HepG2 (cell line): ENCODE measurements around the gene HEPACAM. TPM values are rescaled to one million over a fixed set of nuclear protein-coding genes. Genes with fewer than 3 reads are reported as not detected.
A peak's percentile ranks its signal among the peaks of the same experiment; 100 is the strongest.

ENCODE experiments used
- ARNTL ChIP-seq: sonication (generic); formaldehyde crosslinking; IDR thresholded peaks from 2 replicates; pipeline ENCODE4 v1.4.0; 2020; ENCODE audit warnings: mild to moderate bottlenecking, missing genetic modification reagents
- CEBPG ChIP-seq: IDR thresholded peaks from 2 replicates; pipeline ENCODE4 v1.6.1; 2016
- ELF3 ChIP-seq: IDR thresholded peaks from 2 replicates; pipeline ENCODE4 v1.6.1; 2016; ENCODE audit warnings: missing genetic modification reagents, missing compliant biosample characterization
- FOXA3 ChIP-seq: IDR thresholded peaks from 2 replicates; pipeline ENCODE4 v1.6.1; 2016; ENCODE audit warnings: missing genetic modification reagents, missing compliant biosample characterization
- FOXJ3 ChIP-seq: sonication (generic); formaldehyde crosslinking; IDR thresholded peaks from 2 replicates; pipeline ENCODE4 v1.4.0; 2020; ENCODE audit warnings: missing genetic modification reagents, mild to moderate bottlenecking, borderline replicate concordance
- HIVEP1 ChIP-seq: sonication (generic); formaldehyde crosslinking; IDR thresholded peaks from 2 replicates; pipeline ENCODE4 v1.4.0; 2020; ENCODE audit warnings: mild to moderate bottlenecking, missing genetic modification reagents
- MNT ChIP-seq: fragments of 450-650 bp; IDR thresholded peaks from 2 replicates; pipeline ENCODE4 v1.6.1; 2016
- RBM39 ChIP-seq: fragments of 200-400 bp; formaldehyde crosslinking; IDR thresholded peaks from one replicate; pipeline ENCODE4 v1.6.1; 2018; ENCODE audit warnings: antibody characterized with exemption, mild to moderate bottlenecking, low read depth, low read length; ENCODE audit not compliant: poor library complexity, severe bottlenecking
- RXRB ChIP-seq: IDR thresholded peaks from 2 replicates; pipeline ENCODE4 v1.6.1; 2016; ENCODE audit warnings: borderline replicate concordance, missing genetic modification reagents, missing compliant biosample characterization
- SMC3 ChIP-seq: IDR thresholded peaks from 2 replicates; pipeline ENCODE4 v1.6.1; 2011; ENCODE audit warnings: low read length, improper control_type of control experiment
- STAG1 ChIP-seq: sonication (generic); formaldehyde crosslinking; IDR thresholded peaks from 2 replicates; pipeline ENCODE4 v1.4.0; 2020; ENCODE audit warnings: missing genetic modification reagents
- THRA ChIP-seq: sonication (generic); formaldehyde crosslinking; IDR thresholded peaks from 2 replicates; pipeline ENCODE4 v1.4.0; 2020; ENCODE audit warnings: missing genetic modification reagents, borderline replicate concordance
- TIGD3 ChIP-seq: sonication (generic); formaldehyde crosslinking; IDR thresholded peaks from 2 replicates; pipeline ENCODE4 v1.5.1; 2020; ENCODE audit warnings: mild to moderate bottlenecking, missing genetic modification reagents, borderline replicate concordance
- XRCC5 ChIP-seq: fragments of 200-400 bp; formaldehyde crosslinking; optimal IDR thresholded peaks from 2 replicates; pipeline ENCODE3; 2017; ENCODE audit warnings: mild to moderate bottlenecking, low read length
- ZNF17 ChIP-seq: sonication (generic); formaldehyde crosslinking; IDR thresholded peaks from 2 replicates; pipeline ENCODE4 v1.5.0; 2020; ENCODE audit warnings: mild to moderate bottlenecking, missing genetic modification reagents
- ZNF331 ChIP-seq: sonication (generic); formaldehyde crosslinking; IDR thresholded peaks from 2 replicates; pipeline ENCODE4 v1.4.0; 2020; ENCODE audit warnings: missing genetic modification reagents
- ZNF570 ChIP-seq: sonication (generic); formaldehyde crosslinking; IDR thresholded peaks from 2 replicates; pipeline ENCODE4 v1.4.0; 2020; ENCODE audit warnings: mild to moderate bottlenecking, missing genetic modification reagents, borderline replicate concordance
- polyA plus RNA-seq, 8 experiments: library from polyadenylated mRNA; depleted of rRNA in 3 of 8; stranded (reverse) in 7 of 8; unstranded in 1 of 8; fragments of >200 nt; fragmentation: Illumina TruSeq in 4 of 8; extraction: Trizol in 4 of 8; gene quantifications; 2 replicates each; pipeline versions ENCODE4 v1.2.1 to v1.2.3, GENCODE V29; 2011 to 2016; ENCODE audit warnings: low read depth in 4 of 8, missing spikeins in 1 of 8, mixed read lengths in 1 of 8; ENCODE audit not compliant: insufficient read depth in 1 of 8
- total RNA-seq, 5 experiments: library from RNA; depleted of rRNA; stranded (reverse); fragments of >200 nt; fragmentation: Illumina TruSeq; extraction: Trizol; gene quantifications; 2 replicates each; pipeline ENCODE4 v1.2.3, GENCODE V29; 2016; ENCODE audit warnings: low read depth in 1 of 5
- TF ChIP-seq, protein P1 (sequence below): sonication (generic); formaldehyde crosslinking; IDR thresholded peaks from 2 replicates; pipeline ENCODE4 v1.4.0; 2020; ENCODE audit warnings: mild to moderate bottlenecking, missing genetic modification reagents
- TF ChIP-seq, protein P2 (sequence below): sonication (generic); formaldehyde crosslinking; IDR thresholded peaks from 2 replicates; pipeline ENCODE4 v1.4.0; 2020; ENCODE audit warnings: low read depth, missing genetic modification reagents

HEPACAM gene
- total and polyA plus RNA-seq, 2 of the 13 experiments (the other 11 are each of a cell fraction or from before 2014, with no cell fraction given): 66.9 to 121 TPM

DNA sequence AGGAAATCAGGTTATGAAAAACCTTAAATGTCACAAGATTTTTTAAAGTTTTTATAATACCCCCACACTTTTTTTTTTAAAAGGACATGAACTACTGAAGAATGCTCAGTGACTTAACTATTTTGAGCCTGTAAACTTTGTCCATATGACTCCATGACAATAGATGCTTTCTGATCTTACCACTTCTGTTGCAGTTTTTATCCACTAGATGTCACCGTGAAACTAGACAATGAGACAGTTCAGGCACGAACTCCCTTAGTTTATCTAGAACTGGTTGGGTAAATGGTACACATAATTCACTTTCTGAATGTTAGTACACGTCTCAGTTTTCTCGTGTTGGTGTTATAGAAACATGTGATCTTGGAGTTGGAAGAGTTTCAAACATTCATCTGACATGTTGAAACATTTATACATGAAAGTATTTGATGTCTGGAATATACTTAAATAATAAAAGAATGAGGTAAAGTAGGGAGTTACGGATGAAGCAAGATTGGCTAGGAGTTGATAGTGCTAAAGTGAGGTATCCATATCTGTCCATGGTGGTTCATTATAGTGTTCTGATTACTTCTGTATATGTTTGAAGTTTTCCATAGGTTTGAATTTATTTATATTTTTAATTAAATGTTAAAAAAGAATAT is 26.2 kb upstream of the HEPACAM start (continued):
- TF ChIP-seq MNT: peak; percentile 13; the same call in 1 of the 2 replicates
- peak; percentile 29; the same call in 1 of the 2 replicates for TF ChIP-seq RXRB (CRISPR knock-in tag)
- TF ChIP-seq TIGD3 (CRISPR knock-in tag): no peak
- TF ChIP-seq ELF3: peak; percentile 41; the same call in 1 of the 2 replicates
- TF ChIP-seq FOXA3 (CRISPR knock-in tag): 0 out of 2 replicates have a peak, but pooled peaks have one; percentile 14
- TF ChIP-seq ZNF17 (CRISPR knock-in tag): no peak
- no peak for TF ChIP-seq RBM39
- TF ChIP-seq ARNTL (CRISPR knock-in tag): no peak
- 0 out of 2 replicates have a peak, but pooled peaks have one; percentile 31 for TF ChIP-seq CEBPG (CRISPR knock-in tag)
- TF ChIP-seq FOXJ3 (CRISPR knock-in tag): no peak
- 0 out of 2 replicates have a peak, but pooled peaks have one; percentile 22 for TF ChIP-seq THRA (CRISPR knock-in tag)
- TF ChIP-seq ZNF331 (CRISPR knock-in tag): 0 out of 2 replicates have a peak, but pooled peaks have one; percentile 18
- TF ChIP-seq, protein P1, sequence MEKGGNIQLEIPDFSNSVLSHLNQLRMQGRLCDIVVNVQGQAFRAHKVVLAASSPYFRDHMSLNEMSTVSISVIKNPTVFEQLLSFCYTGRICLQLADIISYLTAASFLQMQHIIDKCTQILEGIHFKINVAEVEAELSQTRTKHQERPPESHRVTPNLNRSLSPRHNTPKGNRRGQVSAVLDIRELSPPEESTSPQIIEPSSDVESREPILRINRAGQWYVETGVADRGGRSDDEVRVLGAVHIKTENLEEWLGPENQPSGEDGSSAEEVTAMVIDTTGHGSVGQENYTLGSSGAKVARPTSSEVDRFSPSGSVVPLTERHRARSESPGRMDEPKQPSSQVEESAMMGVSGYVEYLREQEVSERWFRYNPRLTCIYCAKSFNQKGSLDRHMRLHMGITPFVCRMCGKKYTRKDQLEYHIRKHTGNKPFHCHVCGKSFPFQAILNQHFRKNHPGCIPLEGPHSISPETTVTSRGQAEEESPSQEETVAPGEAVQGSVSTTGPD (CRISPR knock-in tag): no peak
- TF ChIP-seq, protein P2, sequence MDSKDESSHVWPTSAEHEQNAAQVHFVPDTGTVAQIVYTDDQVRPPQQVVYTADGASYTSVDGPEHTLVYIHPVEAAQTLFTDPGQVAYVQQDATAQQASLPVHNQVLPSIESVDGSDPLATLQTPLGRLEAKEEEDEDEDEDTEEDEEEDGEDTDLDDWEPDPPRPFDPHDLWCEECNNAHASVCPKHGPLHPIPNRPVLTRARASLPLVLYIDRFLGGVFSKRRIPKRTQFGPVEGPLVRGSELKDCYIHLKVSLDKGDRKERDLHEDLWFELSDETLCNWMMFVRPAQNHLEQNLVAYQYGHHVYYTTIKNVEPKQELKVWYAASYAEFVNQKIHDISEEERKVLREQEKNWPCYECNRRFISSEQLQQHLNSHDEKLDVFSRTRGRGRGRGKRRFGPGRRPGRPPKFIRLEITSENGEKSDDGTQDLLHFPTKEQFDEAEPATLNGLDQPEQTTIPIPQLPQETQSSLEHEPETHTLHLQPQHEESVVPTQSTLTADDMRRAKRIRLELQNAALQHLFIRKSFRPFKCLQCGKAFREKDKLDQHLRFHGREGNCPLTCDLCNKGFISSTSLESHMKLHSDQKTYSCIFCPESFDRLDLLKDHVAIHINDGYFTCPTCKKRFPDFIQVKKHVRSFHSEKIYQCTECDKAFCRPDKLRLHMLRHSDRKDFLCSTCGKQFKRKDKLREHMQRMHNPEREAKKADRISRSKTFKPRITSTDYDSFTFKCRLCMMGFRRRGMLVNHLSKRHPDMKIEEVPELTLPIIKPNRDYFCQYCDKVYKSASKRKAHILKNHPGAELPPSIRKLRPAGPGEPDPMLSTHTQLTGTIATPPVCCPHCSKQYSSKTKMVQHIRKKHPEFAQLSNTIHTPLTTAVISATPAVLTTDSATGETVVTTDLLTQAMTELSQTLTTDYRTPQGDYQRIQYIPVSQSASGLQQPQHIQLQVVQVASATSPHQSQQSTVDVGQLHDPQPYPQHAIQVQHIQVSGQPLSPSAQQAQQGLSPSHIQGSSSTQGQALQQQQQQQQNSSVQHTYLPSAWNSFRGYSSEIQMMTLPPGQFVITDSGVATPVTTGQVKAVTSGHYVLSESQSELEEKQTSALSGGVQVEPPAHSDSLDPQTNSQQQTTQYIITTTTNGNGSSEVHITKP (CRISPR knock-in tag): no peak
- no peak for TF ChIP-seq XRCC5
- no peak for TF ChIP-seq HIVEP1 (CRISPR knock-in tag)
- TF ChIP-seq SMC3: peak; percentile 85
- peak; percentile 96 for TF ChIP-seq STAG1 (CRISPR knock-in tag)
- TF ChIP-seq ZNF570: no peak
